CD14-positive monocyte (primary cell): Measurements from ENCODE around the gene RAB40C. TPM values are rescaled to one million over a fixed set of nuclear protein-coding genes. Genes with fewer than 3 reads are reported as not detected.

Experiments
- DNase-seq, 3 donors: peaks; one replicate each; pipeline ENCODE4 v3.0.0-alpha.2; 2011 to 2022
- H2AFZ ChIP-seq: 2 replicates; pipeline ENCODE4 v1.6.0; 2012; ENCODE audit warnings: mild to moderate bottlenecking, low read depth, low read length, inconsistent platforms; ENCODE audit not compliant: insufficient read depth, poor library complexity, severe bottlenecking
- H3K27ac ChIP-seq, 2 donors: 1 replicate in 1 of 2; 2 replicates in 1 of 2; pipeline ENCODE4 v1.5.1; 2012 to 2013; ENCODE audit warnings: low read length in 2 of 2, control low read depth in 1 of 2, inconsistent platforms in 1 of 2, low read depth in 1 of 2, mild to moderate bottlenecking in 1 of 2
- H3K27me3 ChIP-seq, 2 donors: one replicate each; pipeline versions ENCODE4 v1.6.0 to v1.6.1; 2011 to 2013; ENCODE audit warnings: low read length in 2 of 2; ENCODE audit not compliant: control insufficient read depth in 2 of 2, insufficient read depth in 2 of 2
- H3K36me3 ChIP-seq, 2 donors: replicated peaks in 1 of 2; 1 replicate in 1 of 2; 2 replicates in 1 of 2; pipeline versions ENCODE4 v1.5.1 to v1.6.1; 2012 to 2013; ENCODE audit warnings: low read length in 2 of 2, control low read depth in 1 of 2, inconsistent platforms in 1 of 2, mild to moderate bottlenecking in 1 of 2; ENCODE audit not compliant: insufficient read depth in 2 of 2, control insufficient read depth in 1 of 2
- H3K4me1 ChIP-seq, 2 donors: 1 replicate in 1 of 2; 2 replicates in 1 of 2; pipeline versions ENCODE4 v1.5.1 to v1.6.1; 2012 to 2013; ENCODE audit warnings: low read length in 2 of 2, control low read depth in 1 of 2, inconsistent platforms in 1 of 2, mild to moderate bottlenecking in 1 of 2, moderate library complexity in 1 of 2; ENCODE audit not compliant: insufficient read depth in 2 of 2, control insufficient read depth in 1 of 2
- H3K4me2 ChIP-seq: replicated peaks from 2 replicates; pipeline ENCODE3; 2012; ENCODE audit warnings: low read length, moderate library complexity, mild to moderate bottlenecking; ENCODE audit not compliant: poor library complexity, severe bottlenecking; ENCODE audit errors: extremely low read depth
- H3K4me3 ChIP-seq, 3 experiments: fragments of 200-600 bp in 1 of 3; sonication (generic) in 1 of 3; replicated peaks in 1 of 3; 1 replicate in 2 of 3; 2 replicates in 1 of 3; pipeline ENCODE4 v1.5.1; 2011 to 2013; ENCODE audit warnings: low read length in 3 of 3, mild to moderate bottlenecking in 3 of 3, control low read depth in 2 of 3, low read depth in 2 of 3, inconsistent platforms in 1 of 3, moderate library complexity in 1 of 3
- H3K79me2 ChIP-seq: 2 replicates; pipeline ENCODE4 v1.6.0; 2012; ENCODE audit warnings: mild to moderate bottlenecking, control low read depth, inconsistent platforms, low read length, moderate library complexity; ENCODE audit not compliant: insufficient read depth
- H3K9ac ChIP-seq: 2 replicates; pipeline ENCODE4 v1.6.0; 2017; ENCODE audit warnings: low read length, mild to moderate bottlenecking; ENCODE audit not compliant: insufficient read depth, poor library complexity, severe bottlenecking
- H3K9me3 ChIP-seq, 2 donors: replicated peaks in 1 of 2; 1 replicate in 1 of 2; 2 replicates in 1 of 2; pipeline versions ENCODE4 v1.5.1 to v1.6.1; 2012 to 2013; ENCODE audit warnings: low read length in 2 of 2, control low read depth in 1 of 2; ENCODE audit not compliant: control insufficient read depth in 1 of 2, insufficient read depth in 1 of 2
- H4K20me1 ChIP-seq: 2 replicates; pipeline ENCODE4 v1.6.0; 2012; ENCODE audit warnings: mild to moderate bottlenecking, low read length, control low read depth, moderate library complexity; ENCODE audit not compliant: insufficient read depth
- H3K27ac Mint-ChIP-seq, 7 donors: one replicate each; pipeline ENCODE4 v1.8.0; 2020; ENCODE audit warnings: mild to moderate bottlenecking in 7 of 7, mixed read lengths in 7 of 7, moderate library complexity in 6 of 7, inconsistent platforms in 2 of 7
- H3K27me3 Mint-ChIP-seq, 3 donors: one replicate each; pipeline ENCODE4 v1.8.0; 2021 to 2022; ENCODE audit warnings: low read depth in 3 of 3, mild to moderate bottlenecking in 3 of 3, mixed read lengths in 3 of 3, moderate library complexity in 3 of 3, inconsistent platforms in 1 of 3
- H3K36me3 Mint-ChIP-seq, 2 donors: one replicate each; pipeline ENCODE4 v1.8.0; 2020; ENCODE audit warnings: mixed read lengths in 2 of 2, inconsistent platforms in 1 of 2, mild to moderate bottlenecking in 1 of 2
- H3K4me1 Mint-ChIP-seq: one replicate; pipeline ENCODE4 v1.8.0; 2020; ENCODE audit warnings: mild to moderate bottlenecking, mixed read lengths
- H3K4me3 Mint-ChIP-seq, 2 donors: one replicate each; pipeline ENCODE4 v1.8.0; 2020; ENCODE audit warnings: mild to moderate bottlenecking in 2 of 2, mixed read lengths in 2 of 2, moderate library complexity in 1 of 2
- H3K9me3 Mint-ChIP-seq, 7 donors: one replicate each; pipeline ENCODE4 v1.8.0; 2020 to 2022; ENCODE audit warnings: mixed read lengths in 7 of 7, mild to moderate bottlenecking in 6 of 7, moderate library complexity in 6 of 7, inconsistent platforms in 2 of 7
- CTCF ChIP-seq: fragments of 200-600 bp; IDR thresholded peaks from one replicate; pipeline ENCODE4 v1.8.0; 2022; ENCODE audit warnings: antibody characterized with exemption, mild to moderate bottlenecking
- WGBS: methylation state at CpG from one replicate; pipeline ENCODE4 v1.1.5; 2013; ENCODE audit warnings: missing lambda C conversion rate; ENCODE audit not compliant: insufficient coverage; 5-methylcytosine and 5-hydroxymethylcytosine counted together
- intact Hi-C, 2 donors: fragments of 100-400 bp; cut with micrococcal nuclease; formaldehyde crosslinking; loops; one replicate each; pipeline versions ENCODE4 v1.15.0 to v1.15.1; 2023
- polyA plus RNA-seq, 3 donors: library from polyadenylated mRNA; depleted of rRNA in 1 of 3; unstranded in 2 of 3; stranded (reverse) in 1 of 3; fragments of 300-500 nt in 2 of 3; fragments of >200 nt in 1 of 3; fragmentation: Illumina TruSeq in 2 of 3; gene quantifications; 1 replicate in 2 of 3; 2 replicates in 1 of 3; pipeline ENCODE4 v1.2.3, GENCODE V29; 2012 to 2021

Gene RAB40C
- polyA plus RNA-seq, 3 donors = 10.0 to 22.6 (median 10.9) TPM

GRCh38 chr16:629833-630248 is 40.0 kb downstream of the RAB40C start:
- no peak overlapping the region for H3K27ac ChIP-seq
- Mint-ChIP-seq H3K36me3 (peaks cover 31 to 45% of the 10 kb centered on the region in 2 donors), H3K27ac (peak overlapping the region in 1 of 7 donors; percentile 15), H3K9me3 (no peaks in the 10 kb centered on the region), H3K27me3 (peaks cover 2 to 12% (median 5%) of the 10 kb centered on the region in 3 donors), H3K4me3 (no peak overlapping the region), H3K4me1 (peaks cover 3% of the 10 kb centered on the region)
- no peak overlapping the region for H3K4me2 ChIP-seq
- intact Hi-C loops = no loop called here
- DNase-seq = no peak
- peaks cover 40 to 52% of the 10 kb centered on the region in 2 donors for H3K36me3 ChIP-seq
- no peak overlapping the region for H3K4me3 ChIP-seq
- no peak overlapping the region for H2AFZ ChIP-seq
- H3K27me3 ChIP-seq = no peaks in the 10 kb centered on the region
- 71% methylated on average over 9 of the region's 11 CpGs for WGBS
- H4K20me1 ChIP-seq = peaks cover 55% of the 10 kb centered on the region
- H3K4me1 ChIP-seq = peaks cover 5 to 18% of the 10 kb centered on the region in 2 donors
- H3K9me3 ChIP-seq = no peaks in the 10 kb centered on the region
- TF ChIP-seq CTCF = no peak
- peaks cover 1% of the 10 kb centered on the region for H3K79me2 ChIP-seq
- H3K9ac ChIP-seq = no peak overlapping the region

GRCh38 chr16:630249-630814 is 40.5 kb downstream of the RAB40C start:
- Histone ChIP-seq H2AFZ (no peak overlapping the region), H3K4me1 (peaks cover 10 to 22% of the 10 kb centered on the region in 2 donors), H3K4me2 (no peak overlapping the region), H3K9ac (peak overlapping the region; percentile 21), H3K27ac (no peak overlapping the region), H3K36me3 (peaks cover 35 to 47% of the 10 kb centered on the region in 2 donors), H3K9me3 (no peaks in the 10 kb centered on the region), H4K20me1 (peaks cover 55% of the 10 kb centered on the region), H3K79me2 (peaks cover 6% of the 10 kb centered on the region), H3K4me3 (no peak overlapping the region), H3K27me3 (no peaks in the 10 kb centered on the region)
- TF ChIP-seq CTCF = no peak
- DNase-seq = no peak
- WGBS = 55% methylated on average over 26 of the region's 29 CpGs
- peaks cover 6% of the 10 kb centered on the region for H3K4me1 Mint-ChIP-seq
- H3K36me3 Mint-ChIP-seq = peaks cover 31 to 40% of the 10 kb centered on the region in 2 donors
- no peaks in the 10 kb centered on the region for H3K9me3 Mint-ChIP-seq
- H3K4me3 Mint-ChIP-seq = no peak overlapping the region
- H3K27ac Mint-ChIP-seq = no peak overlapping the region
- H3K27me3 Mint-ChIP-seq = peaks cover 2 to 12% (median 5%) of the 10 kb centered on the region in 3 donors
- intact Hi-C loops = no loop called here
